ENCODE measurements around the gene MIA.

The MIA gene

GRCh38 chr19:40799558-40800338 is 24.4 kb downstream of the MIA start:
- TF ChIP-seq POU6F1 (CRISPR knock-in tag; IDR thresholded peaks at IDR 0.05; ENCODE audit: borderline replicate concordance, low read depth) (no peak), ZFP30 (CRISPR knock-in tag; IDR thresholded peaks at IDR 0.05) (no peak), ZNF70 (CRISPR knock-in tag; IDR thresholded peaks at IDR 0.05) (no peak), TOX (CRISPR knock-in tag; IDR thresholded peaks at IDR 0.05; ENCODE audit: borderline replicate concordance) (no peak), PATZ1 (CRISPR knock-in tag; IDR thresholded peaks at IDR 0.05; ENCODE audit: borderline replicate concordance) (no peak), ESRRG (CRISPR knock-in tag; IDR thresholded peaks at IDR 0.05) (no peak), ARNTL (CRISPR knock-in tag; IDR thresholded peaks at IDR 0.05; ENCODE audit: borderline replicate concordance, low read depth) (no peak), BACH2 (CRISPR knock-in tag; IDR thresholded peaks at IDR 0.05; ENCODE audit: borderline replicate concordance) (no peak), TSHZ2 (CRISPR knock-in tag; IDR thresholded peaks at IDR 0.05) (no peak), ZNF8 (CRISPR knock-in tag; IDR thresholded peaks at IDR 0.05) (no peak), GLIS3 (CRISPR knock-in tag; IDR thresholded peaks at IDR 0.05) (no peak), CREB5 (CRISPR knock-in tag; IDR thresholded peaks at IDR 0.05; ENCODE audit: low read depth) (no peak), OSR1 (CRISPR knock-in tag; IDR thresholded peaks at IDR 0.05) (no peak), CSDC2 (CRISPR knock-in tag; IDR thresholded peaks at IDR 0.05) (no peak), SNAI2 (CRISPR knock-in tag; IDR thresholded peaks at IDR 0.05) (no peak)
- ATAC-seq, result no peak

GRCh38 chr19:40800339-40800996 is 25.1 kb downstream of the MIA start:
- TF ChIP-seq ZNF8 (CRISPR knock-in tag; IDR thresholded peaks at IDR 0.05) (no peak), GLIS3 (CRISPR knock-in tag; IDR thresholded peaks at IDR 0.05) (no peak), TOX (CRISPR knock-in tag; IDR thresholded peaks at IDR 0.05; ENCODE audit: borderline replicate concordance) (no peak), ARNTL (CRISPR knock-in tag; IDR thresholded peaks at IDR 0.05; ENCODE audit: borderline replicate concordance, low read depth) (no peak), ZNF565 (CRISPR knock-in tag; conservative IDR thresholded peaks at IDR 0.05; ENCODE audit: low read depth) (no peak), TCF4 (CRISPR knock-in tag; IDR thresholded peaks at IDR 0.05; ENCODE audit: borderline replicate concordance) (no peak), ESRRG (CRISPR knock-in tag; IDR thresholded peaks at IDR 0.05) (no peak)
- ATAC-seq, result no peak

- no peak for ATAC-seq
- TF ChIP-seq ZNF70 (CRISPR knock-in tag; IDR thresholded peaks at IDR 0.05) (no peak), BACH2 (CRISPR knock-in tag; IDR thresholded peaks at IDR 0.05; ENCODE audit: borderline replicate concordance) (no peak), TSHZ2 (CRISPR knock-in tag; IDR thresholded peaks at IDR 0.05) (no peak), ARNTL (CRISPR knock-in tag; IDR thresholded peaks at IDR 0.05; ENCODE audit: borderline replicate concordance, low read depth) (no peak), PPARA (CRISPR knock-in tag; IDR thresholded peaks at IDR 0.05; ENCODE audit: borderline replicate concordance) (no peak), CREB5 (CRISPR knock-in tag; IDR thresholded peaks at IDR 0.05; ENCODE audit: low read depth) (no peak), RARB (CRISPR knock-in tag; IDR thresholded peaks at IDR 0.05) (no peak), POU6F1 (CRISPR knock-in tag; IDR thresholded peaks at IDR 0.05; ENCODE audit: borderline replicate concordance, low read depth) (no peak), ESRRG (CRISPR knock-in tag; IDR thresholded peaks at IDR 0.05) (no peak), TOX (CRISPR knock-in tag; IDR thresholded peaks at IDR 0.05; ENCODE audit: borderline replicate concordance) (no peak), CSDC2 (CRISPR knock-in tag; IDR thresholded peaks at IDR 0.05) (no peak)
Observed at GRCh38 chr19:40800997-40801377, 25.7 kb downstream of the MIA start.

Measured in SK-N-SH treated with all-trans-retinoic acid at 6 μM for 48 hours (cell line).